ENCODE measurements around the gene RPL13. TPM values are rescaled to one million over a fixed set of nuclear protein-coding genes. Genes with fewer than 3 reads are reported as not detected.

RPL13 gene
- total and polyA plus RNA-seq, 2 of the 8 experiments (the other 6 are each of a cell fraction or from before 2014, with no cell fraction given) = 2,162 to 7,384 TPM

DNA sequence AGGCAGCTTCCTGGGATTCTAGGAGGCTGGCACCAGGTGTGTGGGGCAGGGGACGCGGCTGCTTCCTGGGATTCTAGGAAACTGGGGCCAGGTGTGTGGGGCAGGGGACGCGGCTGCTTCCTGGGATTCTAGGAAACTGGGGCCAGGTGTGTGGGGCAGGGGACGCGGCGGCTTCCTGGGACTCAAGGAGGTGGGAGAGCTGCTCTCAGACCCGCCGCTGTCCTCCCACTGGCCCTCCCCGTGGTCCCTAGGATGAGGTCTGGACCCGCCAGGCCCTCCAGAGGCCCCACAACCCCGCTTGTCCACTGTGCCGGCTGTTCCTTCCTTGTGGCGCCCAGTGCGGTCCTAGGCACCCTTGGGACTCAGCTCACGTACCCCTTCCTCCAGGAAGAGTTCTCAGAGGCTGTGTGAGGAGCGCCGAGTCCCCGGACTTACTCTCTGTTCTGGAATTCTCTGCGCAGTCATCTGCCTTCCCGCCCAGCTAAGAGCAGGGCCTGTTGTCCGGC lies 53.5 kb downstream of the RPL13 start (continued):
- TF ChIP-seq GTF2F1 (IDR thresholded peaks at IDR 0.05; ENCODE audit: borderline replicate concordance, low read depth, low read length) = no peak
- TF ChIP-seq CBX5 (IDR thresholded peaks at IDR 0.05; ENCODE audit: low read depth, low read length) = no peak
- no peak for TF ChIP-seq TAF1 (IDR thresholded peaks at IDR 0.05; ENCODE audit: low read depth, low read length)
- TF ChIP-seq, protein P1, sequence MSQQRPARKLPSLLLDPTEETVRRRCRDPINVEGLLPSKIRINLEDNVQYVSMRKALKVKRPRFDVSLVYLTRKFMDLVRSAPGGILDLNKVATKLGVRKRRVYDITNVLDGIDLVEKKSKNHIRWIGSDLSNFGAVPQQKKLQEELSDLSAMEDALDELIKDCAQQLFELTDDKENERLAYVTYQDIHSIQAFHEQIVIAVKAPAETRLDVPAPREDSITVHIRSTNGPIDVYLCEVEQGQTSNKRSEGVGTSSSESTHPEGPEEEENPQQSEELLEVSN (IDR thresholded peaks at IDR 0.05) = no peak
- TF ChIP-seq SIRT6 (IDR thresholded peaks at IDR 0.05; ENCODE audit: low read length) = no peak
- TF ChIP-seq SIX5 (IDR thresholded peaks at IDR 0.05; ENCODE audit: low read depth, low read length) = no peak

Small RNAs within 50 kb of the gene (small RNA-seq; reads per million reads assigned to genes)
- not detected for gene SNORD68 (ENCODE audit: insufficient read depth)

Other genes with a start within 250 kb of the RPL13 start
- gene ANKRD11, start 70.1 kb upstream of the RPL13 start, total RNA-seq (2021; fragmentation: NEBNext Ultra II Directional; extraction: Animal tissue kit (Norgen Biotek cat#: 25700)) = 136 and 142 TPM in 2 replicates
- gene ANKRD11, start 70.1 kb upstream of the RPL13 start, polyA plus RNA-seq (2011; rRNA removed) = 46.5 and 75.1 TPM in 2 replicates
- gene SPG7, start 52.3 kb upstream of the RPL13 start, total RNA-seq (2021; fragmentation: NEBNext Ultra II Directional; extraction: Animal tissue kit (Norgen Biotek cat#: 25700)) = 109 and 113 TPM in 2 replicates
- gene SPG7, start 52.3 kb upstream of the RPL13 start, polyA plus RNA-seq (2011; rRNA removed) = 72.1 and 85.5 TPM in 2 replicates
- gene CPNE7, start 15.1 kb downstream of the RPL13 start, total RNA-seq (2021; fragmentation: NEBNext Ultra II Directional; extraction: Animal tissue kit (Norgen Biotek cat#: 25700)) = 21.7 and 23.7 TPM in 2 replicates
- 10.0 and 17.2 TPM in 2 replicates for gene CPNE7, start 15.1 kb downstream of the RPL13 start, polyA plus RNA-seq (2011; rRNA removed)
- gene DPEP1, start 53.0 kb downstream of the RPL13 start, total RNA-seq (2021; fragmentation: NEBNext Ultra II Directional; extraction: Animal tissue kit (Norgen Biotek cat#: 25700)) = 2.5 and 3.1 TPM in 2 replicates
- 2.8 and 3.9 TPM in 2 replicates for gene DPEP1, start 53.0 kb downstream of the RPL13 start, polyA plus RNA-seq (2011; rRNA removed)
- 64.4 and 73.5 TPM in 2 replicates for gene CHMP1A, start 97.0 kb downstream of the RPL13 start, total RNA-seq (2021; fragmentation: NEBNext Ultra II Directional; extraction: Animal tissue kit (Norgen Biotek cat#: 25700))
- gene CHMP1A, start 97.0 kb downstream of the RPL13 start, polyA plus RNA-seq (2011; rRNA removed) = 75.8 and 100 TPM in 2 replicates
- gene SPATA33, start 97.2 kb downstream of the RPL13 start, total RNA-seq (2021; fragmentation: NEBNext Ultra II Directional; extraction: Animal tissue kit (Norgen Biotek cat#: 25700)) = 13.5 and 16.9 TPM in 2 replicates
- gene SPATA33, start 97.2 kb downstream of the RPL13 start, polyA plus RNA-seq (2011; rRNA removed) = 5.4 and 8.4 TPM in 2 replicates
- gene CDK10, start 126.0 kb downstream of the RPL13 start, total RNA-seq (2021; fragmentation: NEBNext Ultra II Directional; extraction: Animal tissue kit (Norgen Biotek cat#: 25700)) = 76.8 and 83.9 TPM in 2 replicates
- 49.5 and 87.5 TPM in 2 replicates for gene CDK10, start 126.0 kb downstream of the RPL13 start, polyA plus RNA-seq (2011; rRNA removed)
- gene SPATA2L, start 141.0 kb downstream of the RPL13 start, total RNA-seq (2021; fragmentation: NEBNext Ultra II Directional; extraction: Animal tissue kit (Norgen Biotek cat#: 25700)) = 12.5 and 12.7 TPM in 2 replicates
- 9.3 and 17.7 TPM in 2 replicates for gene SPATA2L, start 141.0 kb downstream of the RPL13 start, polyA plus RNA-seq (2011; rRNA removed)
- gene VPS9D1, start 160.2 kb downstream of the RPL13 start, total RNA-seq (2021; fragmentation: NEBNext Ultra II Directional; extraction: Animal tissue kit (Norgen Biotek cat#: 25700)) = 5.4 and 5.8 TPM in 2 replicates
- 2.9 and 6.0 TPM in 2 replicates for gene VPS9D1, start 160.2 kb downstream of the RPL13 start, polyA plus RNA-seq (2011; rRNA removed)
- gene ZNF276, start 160.9 kb downstream of the RPL13 start, total RNA-seq (2021; fragmentation: NEBNext Ultra II Directional; extraction: Animal tissue kit (Norgen Biotek cat#: 25700)) = 9.3 and 9.6 TPM in 2 replicates
- gene ZNF276, start 160.9 kb downstream of the RPL13 start, polyA plus RNA-seq (2011; rRNA removed) = 6.4 and 10.0 TPM in 2 replicates

Measured in H1 (cell line).